CD4-positive, alpha-beta T cell treated with Interleukin-4 for 1 hour (primary cell): Measurements from ENCODE around the gene ACO2.
"Not testable (repeated sequence)": the region's sequence is repeated elsewhere in the genome, so short reads cannot be mapped to it uniquely, and the experiment has no call there.

Source experiments
- DNase-seq, 2 donors: peaks; one replicate each; pipeline ENCODE4 v3.0.0-alpha.2; 2020 to 2022

The ACO2 gene

DNA sequence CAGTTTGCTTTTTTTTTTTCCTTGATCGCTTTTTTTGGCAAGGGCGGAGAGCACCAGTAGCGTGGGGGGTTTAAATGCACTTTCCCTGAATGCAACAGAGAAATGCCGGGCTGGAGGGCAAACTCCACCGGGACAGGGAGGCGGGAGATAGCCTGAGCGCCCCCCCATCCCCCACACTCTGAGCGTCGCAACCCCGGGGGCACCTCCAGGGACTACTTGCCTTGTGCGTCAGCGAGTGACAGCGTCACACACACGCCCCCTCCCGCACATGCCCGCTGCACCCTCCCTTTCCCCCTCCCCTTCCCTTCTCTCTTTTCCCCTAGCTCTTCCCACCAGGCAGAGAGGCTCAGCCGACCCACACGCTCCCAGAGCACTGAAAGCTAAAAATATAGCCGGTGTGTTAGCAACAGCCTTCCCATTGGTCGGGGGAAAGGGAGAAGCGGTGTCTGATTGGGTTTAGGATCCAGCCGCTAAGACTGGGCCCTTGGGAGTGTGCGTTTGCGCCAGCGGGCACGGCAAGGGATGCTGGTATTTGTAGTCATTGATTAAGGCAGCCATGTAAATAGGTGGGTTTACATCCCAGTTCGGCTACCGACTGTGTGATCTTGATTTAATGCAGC lies 20.6 kb upstream of the ACO2 start:
- DNase-seq: peak; percentile 96

DNA sequence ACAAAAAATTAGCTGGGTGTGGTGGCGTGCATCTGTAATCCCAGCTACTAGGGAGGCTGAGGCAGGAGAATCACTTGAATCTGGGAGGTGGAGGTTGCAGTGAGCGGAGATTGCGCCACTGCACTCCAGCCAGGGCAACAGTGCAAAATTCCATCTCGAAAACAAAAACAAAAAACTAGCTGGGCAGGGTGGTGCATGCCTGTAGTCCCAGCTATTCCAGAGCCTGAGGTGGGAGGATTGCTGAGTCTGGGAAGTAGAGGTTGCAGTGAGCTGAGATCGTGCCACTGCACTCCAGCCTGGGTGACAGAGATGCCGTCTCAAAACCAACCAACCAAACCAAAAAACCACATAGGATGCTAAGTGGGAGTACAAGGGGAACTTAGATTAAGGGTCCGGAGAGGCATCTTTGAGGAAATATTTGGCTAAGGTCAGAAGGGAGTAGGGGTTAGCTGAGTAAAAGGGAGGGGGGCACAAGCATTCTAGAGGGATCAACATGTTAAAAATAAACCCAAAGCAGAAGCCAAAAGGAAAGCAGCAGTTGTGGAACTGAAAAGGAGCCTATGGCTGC lies 10.7 kb upstream of the ACO2 start:
- DNase-seq: no peak

DNA sequence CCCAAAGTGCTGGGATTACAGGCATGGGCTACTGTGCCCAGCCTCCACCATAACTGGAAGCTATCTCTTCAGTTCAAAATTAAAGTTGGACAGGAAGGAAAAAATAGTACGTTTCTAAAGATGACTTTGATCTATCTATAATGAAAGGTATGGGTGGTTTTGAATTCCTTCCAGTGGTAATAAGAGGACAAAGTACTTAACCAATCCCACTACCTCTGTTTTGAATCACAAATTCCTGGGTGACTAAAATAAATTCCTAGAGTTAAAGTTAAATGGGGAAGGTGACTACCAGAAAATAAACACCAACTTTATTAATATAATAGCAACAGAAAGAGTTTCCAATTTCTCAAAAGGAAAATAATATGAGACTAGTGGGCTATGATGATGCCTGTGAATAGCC lies 9.5 kb upstream of the ACO2 start:
- DNase-seq: no peak

DNA sequence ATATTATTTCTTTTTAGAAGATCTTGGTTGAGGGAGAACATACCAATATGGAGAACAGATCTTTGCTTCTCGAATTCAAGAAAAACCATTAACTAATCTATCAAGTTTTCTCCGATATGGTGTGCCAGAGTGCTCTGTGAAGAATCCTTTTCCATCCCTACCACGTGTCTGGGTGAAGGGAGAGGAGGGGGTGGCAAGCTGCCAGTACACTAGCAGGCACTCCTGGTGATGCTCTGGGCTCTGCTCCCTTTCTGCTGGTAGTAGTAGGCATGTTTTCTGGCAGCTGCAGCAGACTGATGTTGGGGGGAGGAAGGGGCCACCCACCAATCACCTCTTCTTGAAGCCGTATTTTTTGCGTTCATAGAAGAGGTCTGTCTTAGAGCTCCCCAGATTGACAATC lies 8.8 kb upstream of the ACO2 start:
- not testable (repeated sequence) for DNase-seq

DNA sequence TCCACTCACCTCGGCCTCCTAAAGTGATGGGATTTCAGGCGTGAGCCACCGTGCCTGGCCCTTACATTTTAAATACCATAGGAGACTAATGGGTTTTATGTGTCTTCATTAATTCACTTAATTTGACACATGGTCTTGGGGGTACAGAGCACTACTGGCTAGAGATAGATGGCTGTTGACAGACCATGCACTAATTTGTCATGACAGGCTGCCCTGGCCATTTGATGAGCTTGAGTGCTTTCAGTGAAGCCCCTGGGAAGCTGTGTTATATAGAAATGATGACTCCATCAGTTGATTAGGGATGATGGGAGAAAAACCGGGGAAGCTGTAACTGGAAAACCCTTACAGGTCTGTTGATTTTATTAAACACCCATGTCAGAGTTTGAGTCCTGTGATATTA lies 7.0 kb upstream of the ACO2 start:
- DNase-seq: no peak

DNA sequence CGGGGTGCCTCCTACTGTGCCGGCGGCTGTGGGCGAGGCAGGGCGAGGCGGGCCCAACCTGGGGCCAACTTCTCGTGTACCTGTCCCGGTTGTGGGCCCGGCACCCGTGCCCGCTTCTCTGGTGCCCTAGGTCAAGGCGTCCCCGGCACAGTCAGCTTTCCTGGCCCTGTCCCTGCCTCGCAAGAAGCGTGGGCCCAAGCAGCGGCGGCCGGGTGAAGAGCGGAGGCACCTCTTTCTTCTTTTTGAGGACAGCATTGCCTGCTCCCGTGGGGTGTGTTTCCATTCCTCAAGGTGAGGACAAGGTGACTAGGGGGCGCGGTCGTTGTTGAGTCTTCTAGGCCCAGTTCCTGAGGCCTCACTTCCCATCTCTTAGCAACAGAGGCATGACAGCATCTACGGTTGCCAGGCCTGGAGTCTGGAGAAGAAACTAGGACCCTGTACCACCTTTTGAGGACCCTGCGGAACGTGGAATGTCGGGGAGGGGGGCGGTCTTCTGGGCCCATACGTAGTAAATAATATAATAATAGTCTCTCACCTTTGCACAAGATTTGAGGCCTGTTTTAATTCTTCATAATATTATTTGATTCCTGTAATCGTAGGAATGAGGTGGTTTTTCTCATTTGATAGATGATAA lies 418 bp downstream of the ACO2 start:
- DNase-seq: peak in 1 of 2 donors; percentile 33

DNA sequence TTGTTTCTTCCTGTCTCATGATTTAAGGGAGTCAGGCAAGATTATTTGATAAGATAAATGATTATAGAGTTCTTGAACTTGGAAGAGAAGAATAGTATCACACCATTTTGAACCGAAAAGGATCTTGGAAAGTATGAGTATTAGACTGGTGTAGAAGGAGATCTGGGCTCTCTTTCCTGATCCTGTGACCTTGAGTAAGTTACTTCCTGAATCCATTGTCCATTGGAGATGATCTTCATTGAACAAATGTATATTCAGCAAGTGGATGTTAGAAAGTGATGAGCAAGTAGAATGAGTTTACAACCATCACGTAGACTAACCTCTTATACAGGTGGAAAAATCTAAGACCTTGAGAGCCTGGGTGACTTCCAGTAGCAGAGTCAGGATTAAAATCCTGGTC lies 2.0 kb downstream of the ACO2 start:
- DNase-seq: no peak

DNA sequence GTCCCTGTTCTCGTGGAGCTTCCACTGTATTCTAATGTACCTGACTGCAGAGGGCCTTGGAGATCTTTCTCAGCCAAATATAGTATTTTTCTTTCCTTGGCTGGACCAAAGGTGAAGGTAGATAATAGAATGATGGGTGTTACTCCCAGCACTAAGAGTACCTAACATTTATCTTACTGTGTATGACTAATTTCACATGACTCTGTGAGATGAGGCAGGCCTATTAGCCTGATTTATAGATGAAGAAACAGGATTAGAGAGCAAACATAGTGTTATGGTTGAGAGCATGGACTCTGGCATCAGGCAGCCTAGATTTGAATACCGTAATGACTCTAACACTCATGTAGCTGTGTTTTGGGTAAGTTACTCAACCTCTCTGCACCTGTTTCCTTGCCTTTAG lies 2.7 kb downstream of the ACO2 start:
- DNase-seq: no peak

DNA sequence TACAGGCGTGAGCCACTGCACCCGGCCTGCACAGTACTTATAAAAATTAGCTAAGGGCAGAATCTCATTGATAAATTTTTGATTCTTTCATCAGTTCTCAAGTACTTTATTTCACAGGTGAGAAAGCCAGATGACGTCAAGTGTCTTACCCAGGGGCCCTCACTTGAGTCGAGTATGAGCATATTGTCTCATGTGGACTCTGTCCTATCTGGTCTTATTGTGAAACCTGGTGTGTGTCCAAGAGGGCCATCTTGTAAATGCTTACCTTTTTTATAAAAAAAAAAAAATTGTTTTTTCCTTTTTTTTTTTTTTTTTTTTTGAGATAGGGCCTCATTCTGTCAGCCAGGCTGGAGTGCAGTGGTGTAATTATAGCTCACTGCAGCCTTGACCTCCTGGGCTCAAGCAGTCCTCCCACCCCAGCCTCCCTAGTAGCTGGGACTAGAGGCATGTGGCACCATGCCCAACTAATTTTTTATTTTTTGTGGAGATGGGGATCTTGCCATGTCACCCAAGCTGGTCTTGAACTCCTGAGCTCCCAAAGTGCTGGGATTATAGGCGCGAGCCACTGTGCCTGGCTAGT lies 6.0 kb downstream of the ACO2 start:
- DNase-seq: no peak

DNA sequence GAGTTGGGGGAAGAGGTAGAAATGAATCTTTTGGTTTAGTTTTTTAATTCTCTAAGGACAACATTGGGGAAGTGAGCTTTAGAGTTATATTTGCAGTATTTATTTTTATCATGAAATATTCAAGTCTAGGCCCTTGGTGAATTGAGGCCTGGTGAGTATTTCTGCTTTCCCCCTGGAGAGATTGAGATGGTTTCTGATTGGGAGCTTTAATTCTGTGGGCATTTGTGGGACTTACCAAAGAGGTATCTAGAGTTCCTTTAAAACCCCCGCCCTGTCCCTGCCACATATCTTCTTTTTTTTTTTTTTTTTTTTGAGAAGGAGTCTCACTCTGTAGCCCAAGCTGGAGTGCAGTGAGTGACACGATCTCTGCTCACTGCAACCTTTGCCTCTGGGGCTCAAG lies 9.6 kb downstream of the ACO2 start:
- no peak for DNase-seq

DNA sequence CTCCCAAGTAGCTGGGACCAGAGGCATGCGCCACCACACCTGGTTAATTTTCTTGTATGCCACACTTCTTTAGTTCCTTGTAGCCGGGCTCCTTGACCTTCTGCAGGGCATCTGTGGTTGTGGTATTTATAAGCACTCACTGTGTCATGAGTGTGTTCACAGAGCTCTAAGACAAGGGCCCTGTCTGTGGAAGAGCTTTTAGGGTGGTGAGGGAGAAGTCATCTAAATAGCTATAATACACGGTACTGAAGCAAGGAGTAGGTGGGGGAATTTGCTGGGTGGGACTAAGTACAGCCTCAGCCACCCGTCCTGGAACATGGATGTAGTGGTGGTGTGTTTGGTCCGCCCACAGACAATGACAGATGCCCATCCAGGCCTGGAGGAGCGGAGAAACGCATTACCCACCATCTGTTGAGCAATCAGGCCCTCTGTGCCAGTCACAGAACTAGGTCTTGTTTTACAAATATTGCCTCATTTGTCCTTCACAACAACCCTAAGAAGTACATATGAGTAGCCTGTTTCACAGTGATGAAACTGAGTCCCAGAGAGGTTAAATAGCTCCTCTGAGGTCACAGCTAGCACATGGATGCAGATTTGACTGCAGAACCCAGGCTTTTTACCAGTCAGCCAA lies 10.1 kb downstream of the ACO2 start:
- no peak for DNase-seq

DNA sequence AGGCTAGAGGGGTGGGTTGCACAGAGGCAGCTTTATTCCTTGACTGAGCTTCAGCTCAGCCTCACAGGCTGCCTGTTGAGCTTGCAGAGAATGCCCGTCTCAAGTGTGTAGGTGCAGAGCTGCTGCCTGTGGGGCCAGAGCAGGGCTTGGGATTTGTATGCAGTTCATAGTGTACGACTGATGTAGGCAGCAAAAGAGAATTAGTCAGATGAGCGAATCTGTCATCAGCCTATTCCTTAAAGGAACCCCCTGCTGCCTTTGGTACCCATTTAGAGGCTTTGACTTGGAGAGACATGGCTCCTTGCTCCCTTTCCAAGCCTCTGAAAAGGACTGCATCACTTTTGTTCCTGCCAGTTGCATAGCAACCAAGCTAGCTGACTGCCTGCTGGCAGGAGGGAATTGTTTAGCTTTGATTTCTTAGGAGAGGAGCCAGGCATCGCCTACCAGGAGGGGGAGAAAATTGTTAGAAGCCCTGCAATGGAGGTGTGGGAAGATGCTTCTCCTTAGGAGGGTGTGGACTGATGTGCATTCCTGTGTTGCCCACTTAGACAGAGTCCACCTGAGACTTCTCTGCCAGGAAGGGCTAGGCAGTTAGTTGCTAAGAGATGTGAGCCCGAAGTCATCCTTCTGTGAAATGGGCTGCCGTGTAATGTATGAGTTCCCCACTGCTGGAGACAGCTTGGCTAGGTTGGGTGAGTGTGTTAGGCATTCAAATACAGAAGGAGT lies 10.9 kb downstream of the ACO2 start:
- DNase-seq: no peak

DNA sequence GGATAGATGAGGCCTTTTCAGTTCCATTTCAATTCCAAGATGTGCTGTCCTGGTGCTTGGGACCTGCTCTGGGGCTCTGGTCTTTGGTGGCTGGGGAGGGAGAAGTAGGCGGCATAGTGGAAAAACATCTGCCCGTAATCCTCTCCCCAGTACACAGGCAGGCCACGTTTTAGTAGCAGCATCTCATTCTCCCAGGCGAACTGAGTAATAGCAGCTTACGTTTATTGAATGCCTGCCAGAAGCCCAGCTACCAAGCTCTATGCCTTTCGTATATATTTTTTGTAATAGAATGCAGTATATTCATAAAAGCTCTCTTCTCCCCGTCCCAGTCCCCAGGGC lies 11.4 kb downstream of the ACO2 start:
- no peak for DNase-seq

DNA sequence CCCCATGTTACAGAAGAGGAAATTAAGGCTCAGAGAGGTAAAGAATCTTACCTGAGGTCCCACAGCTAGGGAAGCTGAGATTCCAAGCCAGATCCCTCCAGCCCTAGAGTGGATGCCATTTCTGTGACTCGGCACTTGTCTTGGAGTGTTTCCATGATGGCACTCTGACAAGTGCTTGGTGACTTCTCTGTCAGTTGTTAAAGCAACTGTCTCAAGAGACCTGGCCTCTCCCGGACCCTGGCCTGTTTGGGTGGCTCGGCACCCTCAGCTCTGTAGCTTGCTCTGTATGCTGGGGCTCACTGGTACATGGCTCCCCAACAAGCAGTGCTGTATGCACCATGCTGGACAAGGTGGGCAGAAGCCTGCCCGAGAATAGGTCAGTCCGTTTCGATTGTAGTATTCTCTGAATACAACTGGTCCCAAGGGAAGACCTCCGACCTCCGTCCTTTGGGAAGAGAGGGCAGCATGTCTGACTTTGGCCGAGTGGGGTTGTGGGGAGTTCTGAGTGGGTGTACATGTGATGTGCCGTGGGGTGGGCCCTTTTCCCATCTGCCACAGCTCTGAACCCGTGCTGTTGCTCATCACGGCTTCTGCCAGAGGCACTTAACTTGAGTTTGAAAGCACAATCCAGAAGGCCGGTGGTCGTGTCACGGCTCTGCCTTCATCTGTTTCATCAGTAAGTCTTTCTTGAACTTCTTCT lies 12.4 kb downstream of the ACO2 start:
- no peak for DNase-seq

DNA sequence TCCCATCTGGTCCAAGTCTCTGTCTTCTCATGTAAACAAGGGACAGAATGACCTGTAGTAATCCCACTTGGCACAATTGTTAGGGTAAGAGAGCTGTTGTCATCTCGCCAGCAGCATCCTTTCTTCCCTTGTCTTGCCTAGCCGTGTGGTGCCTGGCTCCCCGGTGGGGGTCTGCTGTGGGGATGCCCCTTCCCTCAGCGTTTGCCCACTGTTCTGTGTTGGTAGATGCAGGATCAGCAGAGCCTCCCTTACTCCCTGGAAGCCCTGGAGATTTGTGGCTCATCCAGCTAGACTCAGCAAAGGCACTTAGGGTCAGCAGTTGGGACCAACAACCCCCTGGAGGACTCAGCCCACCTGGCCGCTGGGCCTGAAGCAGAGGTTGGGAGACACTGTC lies 13.0 kb downstream of the ACO2 start:
- DNase-seq: no peak

DNA sequence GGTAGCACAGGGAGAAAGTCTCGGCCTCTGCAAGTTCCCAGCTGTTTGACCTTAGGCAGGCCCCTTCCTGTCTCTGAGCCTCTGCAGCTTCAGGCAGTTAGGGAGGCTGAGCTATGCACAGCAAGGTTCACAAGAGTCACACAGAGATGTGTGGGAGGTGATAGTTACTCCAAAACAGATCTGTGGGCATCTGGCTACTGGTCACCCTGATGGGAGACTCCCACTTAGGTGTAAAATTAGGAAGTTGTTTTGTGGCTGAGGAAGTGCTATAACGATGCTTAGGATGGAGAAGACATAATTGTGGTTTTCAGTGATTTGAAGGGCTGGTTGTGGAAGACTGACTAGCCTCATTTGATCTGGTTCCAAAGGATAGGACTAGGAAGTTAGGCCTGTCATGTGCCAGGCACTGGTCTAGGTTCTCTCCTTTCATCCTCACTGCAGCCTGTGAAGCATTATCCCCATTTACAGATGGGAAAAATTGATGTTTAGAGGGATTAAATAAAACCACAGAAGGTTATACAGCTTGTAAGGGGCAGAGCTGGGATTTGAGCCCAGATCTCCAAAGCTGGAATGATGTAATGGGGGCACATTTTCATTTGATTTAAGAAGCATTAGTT lies 13.5 kb downstream of the ACO2 start:
- no peak for DNase-seq

DNA sequence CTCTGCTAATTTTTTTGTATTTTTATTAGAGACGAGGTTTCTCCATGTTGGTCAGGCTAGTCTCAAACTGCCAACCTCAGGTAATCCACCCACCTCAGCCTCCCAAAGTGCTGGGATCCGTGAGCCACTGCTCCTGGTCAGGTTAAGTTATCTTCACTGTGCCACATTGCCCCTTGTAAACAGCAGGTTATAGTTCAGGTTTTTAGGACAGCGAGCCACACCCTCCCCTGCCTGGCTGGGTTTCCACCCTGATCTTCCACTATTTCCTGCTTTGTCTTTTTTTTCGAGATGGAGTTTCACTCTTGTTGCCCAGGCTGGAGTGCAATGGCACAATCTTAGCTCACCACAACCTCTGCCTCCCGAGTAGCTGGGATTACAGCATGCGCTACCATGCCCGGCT lies 16.1 kb downstream of the ACO2 start:
- DNase-seq: no peak

DNA sequence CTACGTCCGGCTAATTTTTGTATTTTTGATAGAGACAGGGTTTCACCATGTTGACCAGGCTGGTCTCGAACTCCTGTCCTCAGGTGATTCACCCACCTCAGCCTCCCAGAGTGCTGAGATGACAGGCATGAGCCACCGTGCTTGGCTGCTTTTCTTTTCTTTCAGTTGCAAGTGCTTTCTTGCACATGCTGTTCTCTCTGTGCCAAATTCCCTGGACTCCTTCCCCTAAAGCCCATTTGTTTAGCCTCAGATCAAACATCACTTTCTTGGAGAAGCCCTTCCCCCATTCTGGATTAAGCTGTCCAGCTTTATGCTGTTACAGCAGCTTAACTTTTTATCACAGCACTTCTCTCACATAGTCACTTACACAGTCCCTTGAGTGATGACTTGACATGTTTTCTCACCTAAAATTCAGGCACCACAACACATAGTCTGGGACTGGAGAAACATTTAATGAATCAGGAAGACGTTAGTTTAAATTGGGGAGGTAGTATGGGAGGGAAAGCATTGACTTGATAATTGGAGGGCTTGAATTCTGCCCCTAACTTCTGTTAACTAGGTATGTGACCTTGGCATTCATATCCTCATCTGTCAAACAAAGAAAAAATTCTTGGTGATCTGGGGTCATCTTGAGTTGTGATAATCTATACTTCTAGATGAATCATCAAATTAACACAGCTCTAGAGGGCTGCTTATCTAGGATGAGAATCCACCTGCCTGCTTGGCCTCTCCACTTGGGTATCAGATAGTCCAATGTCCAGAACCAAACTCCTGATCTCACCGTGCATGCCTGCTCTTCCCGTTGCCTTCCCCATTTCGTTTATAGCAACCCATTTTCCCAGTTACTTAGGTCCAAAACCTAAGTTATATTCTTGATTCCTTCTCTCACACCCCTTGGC lies 18.4 kb downstream of the ACO2 start:
- no peak for DNase-seq

DNA sequence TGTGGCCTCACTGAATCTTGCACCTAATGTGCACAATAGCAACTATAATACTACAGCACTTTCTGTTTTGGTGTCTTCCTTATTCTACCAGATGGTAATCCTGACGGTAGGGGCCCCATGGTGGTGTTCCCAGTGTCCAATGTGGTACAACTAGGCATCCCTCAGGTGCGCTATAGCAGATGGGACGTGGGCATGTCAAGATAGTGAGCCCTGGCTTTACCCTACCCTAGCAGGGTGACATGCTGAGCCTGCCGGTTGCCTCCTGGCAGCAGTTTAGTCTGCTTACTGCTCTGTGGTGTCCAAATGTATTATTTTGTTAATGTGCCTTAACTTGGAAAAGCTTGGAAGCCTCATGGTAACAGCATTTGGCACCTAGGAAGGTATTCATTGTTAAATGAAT lies 19.2 kb downstream of the ACO2 start:
- DNase-seq: no peak

DNA sequence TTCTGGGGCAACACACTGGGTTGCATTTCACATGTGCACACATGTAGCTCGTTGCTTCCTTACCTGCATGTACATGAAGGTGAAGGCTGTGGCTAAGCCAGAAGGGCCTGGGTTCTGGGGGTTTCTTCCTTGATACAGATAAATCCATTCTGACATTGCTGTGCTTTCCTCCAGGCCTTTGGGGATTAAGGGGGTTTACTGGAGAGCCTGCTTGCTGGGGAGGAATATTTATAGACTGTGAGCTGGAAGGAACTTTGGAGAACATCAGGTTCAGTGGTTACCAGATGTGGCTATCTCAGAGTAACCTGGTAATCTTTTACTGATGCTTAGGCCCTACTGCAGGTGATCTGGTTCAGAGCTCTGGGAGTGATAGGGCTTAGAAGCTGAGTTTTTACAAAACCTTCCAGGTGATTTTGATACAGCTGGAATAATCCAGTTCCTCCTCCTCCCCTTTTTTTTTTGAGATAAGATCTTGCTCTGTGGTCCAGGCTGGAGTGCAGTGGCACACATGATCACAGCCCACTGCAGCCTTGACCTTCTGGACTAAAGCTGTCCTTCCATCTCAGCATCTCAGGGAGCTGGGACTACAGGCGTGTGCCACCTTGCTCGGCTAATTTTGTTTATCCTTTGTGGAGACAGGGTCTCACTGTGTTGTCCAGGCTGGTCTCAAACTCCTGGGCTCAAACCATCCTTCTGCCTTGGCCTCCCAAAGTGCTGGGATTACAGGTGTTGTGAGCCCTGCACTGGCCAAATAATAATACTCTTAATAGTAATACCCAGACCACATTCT lies 19.9 kb downstream of the ACO2 start:
- DNase-seq: no peak
